HG03095 (cell line): ENCODE data around the gene ATP11A.
"Not testable (repeated sequence)": the region's sequence is repeated elsewhere in the genome, so short reads cannot be mapped to it uniquely, and the experiment has no call there.

ENCODE experiments used
- ATAC-seq: cut with Tn5 transposase; IDR thresholded peaks from one replicate; pipeline ENCODE4 v1.9.1; 2021; ENCODE audit warnings: moderate library complexity; ENCODE audit not compliant: unreplicated experiment

The ATP11A gene

DNA sequence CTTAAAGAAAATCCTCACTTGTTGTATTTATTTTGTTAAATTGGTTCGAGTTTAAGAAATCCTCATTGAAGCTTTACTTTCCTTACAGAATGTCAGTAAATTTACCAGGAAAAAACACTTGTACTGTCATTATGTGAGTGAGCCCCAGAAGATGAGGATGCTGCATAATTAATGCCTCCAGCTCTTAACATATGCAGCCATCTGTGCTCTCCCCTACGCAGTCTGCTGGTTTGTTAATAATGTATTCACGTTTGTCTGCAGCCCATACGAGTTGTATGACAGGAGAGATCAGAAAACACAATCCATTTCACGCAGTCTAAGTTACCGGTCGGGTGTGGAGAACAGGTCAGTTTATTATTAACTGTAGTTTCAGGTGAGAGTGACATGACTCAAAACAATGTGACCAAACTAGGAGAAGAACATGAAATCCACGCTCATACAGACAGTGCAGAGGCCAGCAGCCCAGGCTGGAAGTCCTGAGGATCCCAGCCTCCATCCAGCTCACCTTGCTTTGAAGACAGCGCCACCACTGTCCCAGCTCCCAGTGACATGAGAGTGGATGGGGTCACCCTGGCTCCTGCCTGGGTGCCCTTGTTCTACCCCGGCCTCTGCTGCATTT lies 19.8 kb upstream of the ATP11A start:
- peak; percentile 65 for ATAC-seq

DNA sequence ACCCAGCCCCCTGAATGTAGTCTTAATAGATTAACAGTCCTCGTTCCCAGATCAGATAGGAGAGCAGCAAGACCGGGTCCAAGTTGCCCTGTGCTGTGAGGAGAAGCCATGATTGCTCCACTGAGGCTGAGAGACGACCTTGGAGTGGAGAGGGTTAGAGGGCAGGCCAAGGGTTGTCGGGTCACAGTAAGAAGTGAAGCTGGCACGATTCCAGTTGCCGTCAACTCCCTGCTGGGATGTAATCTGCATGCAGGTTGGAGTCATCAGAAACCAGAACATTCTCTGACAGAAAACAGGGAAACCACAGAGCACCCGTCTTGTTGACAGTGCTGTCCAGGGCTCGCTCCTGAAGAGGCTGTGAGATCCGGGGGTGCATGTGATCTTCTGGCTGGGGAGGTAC lies 19.0 kb upstream of the ATP11A start:
- ATAC-seq: no peak

DNA sequence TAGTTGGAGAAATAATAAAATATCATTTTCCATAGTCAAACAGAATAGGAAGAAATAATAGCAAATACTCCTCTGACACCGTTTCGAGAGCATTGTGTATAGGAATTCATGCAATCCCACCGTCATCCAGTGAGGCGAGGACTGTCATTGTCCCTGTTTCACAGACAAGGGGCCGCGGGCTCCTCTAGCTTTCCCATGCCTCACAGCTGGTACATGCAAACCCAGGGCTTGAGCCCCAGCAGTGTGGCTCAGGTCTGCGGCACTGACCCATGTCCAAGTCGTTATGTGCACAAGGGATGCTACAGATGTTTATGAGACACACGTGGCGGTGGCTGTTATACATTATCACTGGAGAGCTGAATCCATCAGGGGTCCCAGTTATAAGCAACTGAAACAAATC lies 18.5 kb upstream of the ATP11A start:
- no peak for ATAC-seq

DNA sequence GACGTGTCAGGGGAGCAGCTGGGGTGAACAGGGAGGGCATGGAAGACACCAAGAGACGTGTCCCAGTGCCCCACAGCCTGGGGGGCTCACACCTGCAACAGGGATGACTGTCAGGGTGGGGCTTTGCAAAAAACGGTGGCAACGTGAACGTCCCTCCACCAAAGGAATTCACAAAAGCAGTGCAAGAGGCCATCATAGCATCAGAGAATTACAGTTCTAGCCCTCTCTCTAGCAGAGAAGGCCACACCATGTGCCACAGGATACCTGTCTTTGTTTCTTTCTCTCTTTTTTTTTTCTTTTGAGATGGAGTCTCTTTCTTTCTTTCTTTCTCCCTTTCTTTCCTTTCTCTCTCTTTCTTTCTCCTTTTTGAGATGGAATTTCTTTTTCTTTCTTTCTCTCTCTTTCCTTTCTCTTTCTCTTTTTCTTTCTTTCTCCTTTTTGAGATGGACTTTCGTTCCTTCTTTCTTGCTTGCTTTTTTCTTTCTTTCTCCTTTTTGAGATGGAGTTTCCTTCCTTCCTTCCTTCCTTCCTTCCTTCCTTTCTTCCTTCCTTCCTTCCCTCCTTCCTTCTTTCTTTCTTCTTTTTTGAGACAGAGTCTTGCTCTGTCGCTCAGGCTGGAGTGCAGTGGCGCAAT lies 17.1 kb upstream of the ATP11A start:
- ATAC-seq: no peak

DNA sequence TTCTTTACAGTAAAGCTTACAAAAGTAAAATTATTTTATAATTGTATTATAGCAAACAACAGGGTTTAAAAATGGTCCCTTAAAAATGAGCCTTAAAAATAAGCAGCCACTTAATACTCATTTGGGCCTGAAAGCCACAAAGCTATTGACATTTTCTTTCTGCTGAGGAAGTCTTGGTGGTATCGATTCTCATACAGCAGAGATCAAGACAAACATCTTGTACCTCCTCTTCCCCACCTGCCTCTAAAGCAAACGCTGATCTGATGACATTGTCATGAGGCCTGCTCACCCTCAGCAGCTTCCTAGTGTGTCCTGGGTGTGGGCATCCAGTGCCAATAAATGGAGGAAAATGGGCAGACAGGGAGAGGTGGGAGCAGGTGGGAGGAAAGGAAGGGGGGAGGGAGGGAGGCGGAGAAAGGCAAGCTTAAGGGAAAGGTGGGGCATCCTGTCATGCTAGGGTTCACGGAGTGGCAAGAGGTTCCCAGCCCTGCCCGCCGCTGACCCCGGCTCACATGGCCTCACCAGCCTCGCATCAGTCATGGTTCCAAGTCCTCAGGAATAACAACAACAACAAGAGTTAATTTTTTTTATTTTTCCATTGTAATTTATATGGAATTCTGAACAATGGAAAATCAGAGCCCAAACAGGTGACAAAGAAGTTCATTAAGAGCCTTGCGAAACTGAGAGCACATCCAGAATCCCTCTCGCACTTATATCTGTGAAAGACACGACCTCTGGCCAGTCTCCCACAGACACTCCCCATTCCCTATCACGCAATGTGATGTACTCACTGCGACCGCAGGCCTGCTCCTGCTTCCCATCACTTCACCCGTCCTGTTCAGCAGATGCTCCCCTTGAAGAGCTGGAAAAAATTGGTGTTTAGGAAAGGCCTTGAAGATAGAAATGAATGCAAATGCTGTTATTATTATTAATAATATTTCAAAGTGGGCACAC lies 15.1 kb upstream of the ATP11A start:
- ATAC-seq: peak; percentile 75

DNA sequence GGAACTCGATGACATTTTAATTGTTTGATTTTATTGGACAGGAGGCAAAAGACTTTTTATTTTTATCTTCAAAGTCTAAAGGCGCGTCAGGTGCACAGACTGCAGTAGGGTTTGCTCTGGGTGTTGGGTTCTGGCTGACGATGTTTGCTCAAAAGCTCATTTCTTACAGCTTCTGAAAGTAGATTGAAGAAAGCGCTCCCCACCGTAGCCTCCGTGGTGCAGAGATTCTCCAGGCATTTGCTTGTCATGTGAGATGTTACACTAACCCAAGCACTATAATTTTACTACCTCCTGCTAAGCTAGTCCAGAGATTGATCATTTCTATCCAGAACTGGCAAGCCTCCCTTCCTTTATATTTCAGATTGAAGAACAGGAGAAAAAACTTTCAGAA lies 14.5 kb upstream of the ATP11A start:
- ATAC-seq: no peak

DNA sequence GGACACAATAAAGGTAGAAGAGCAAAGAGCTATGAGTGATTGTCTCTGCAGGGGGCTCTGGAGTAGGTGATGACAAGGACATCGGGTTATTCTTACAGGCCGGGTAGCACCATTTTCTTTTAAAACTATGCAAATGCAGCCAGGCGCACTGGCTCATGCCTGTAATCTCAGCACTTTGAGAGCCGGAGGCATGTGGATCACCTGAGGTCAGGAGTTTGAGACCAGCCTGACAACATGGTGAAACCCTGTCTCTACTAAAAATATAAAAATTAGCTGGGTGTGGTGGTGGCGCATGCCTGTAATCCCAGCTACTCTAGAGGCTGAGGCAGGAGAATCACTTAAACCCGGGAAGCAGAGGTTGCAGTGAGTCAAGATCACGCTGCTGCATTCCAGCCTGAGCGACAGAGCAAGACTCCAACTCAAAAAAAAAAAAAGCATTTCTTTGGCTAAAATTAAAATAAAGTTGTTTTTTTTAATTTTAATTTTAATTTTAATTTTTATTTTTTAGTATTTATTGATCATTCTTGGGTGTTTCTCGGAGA lies 12.3 kb upstream of the ATP11A start:
- ATAC-seq: not testable (repeated sequence)

DNA sequence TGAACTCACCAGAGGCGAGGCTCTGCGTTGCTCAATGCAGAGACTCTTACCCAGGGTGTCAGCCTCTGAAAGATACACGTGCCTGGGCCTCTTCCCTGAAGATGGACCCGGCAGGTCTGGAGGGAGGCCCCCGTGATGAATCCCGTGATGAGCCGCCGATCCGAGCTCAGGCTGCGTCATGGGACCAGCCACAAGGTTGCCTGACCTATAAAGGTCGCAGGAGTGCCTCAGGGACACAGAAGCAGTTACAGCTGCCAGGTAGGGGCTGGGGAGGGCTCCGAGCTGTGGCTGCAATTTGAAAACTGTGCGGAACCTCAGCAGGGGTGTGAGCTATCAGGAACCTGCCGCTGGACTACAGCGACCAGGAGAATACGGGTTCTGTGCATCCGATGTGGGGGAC lies 10.5 kb upstream of the ATP11A start:
- ATAC-seq: no peak

DNA sequence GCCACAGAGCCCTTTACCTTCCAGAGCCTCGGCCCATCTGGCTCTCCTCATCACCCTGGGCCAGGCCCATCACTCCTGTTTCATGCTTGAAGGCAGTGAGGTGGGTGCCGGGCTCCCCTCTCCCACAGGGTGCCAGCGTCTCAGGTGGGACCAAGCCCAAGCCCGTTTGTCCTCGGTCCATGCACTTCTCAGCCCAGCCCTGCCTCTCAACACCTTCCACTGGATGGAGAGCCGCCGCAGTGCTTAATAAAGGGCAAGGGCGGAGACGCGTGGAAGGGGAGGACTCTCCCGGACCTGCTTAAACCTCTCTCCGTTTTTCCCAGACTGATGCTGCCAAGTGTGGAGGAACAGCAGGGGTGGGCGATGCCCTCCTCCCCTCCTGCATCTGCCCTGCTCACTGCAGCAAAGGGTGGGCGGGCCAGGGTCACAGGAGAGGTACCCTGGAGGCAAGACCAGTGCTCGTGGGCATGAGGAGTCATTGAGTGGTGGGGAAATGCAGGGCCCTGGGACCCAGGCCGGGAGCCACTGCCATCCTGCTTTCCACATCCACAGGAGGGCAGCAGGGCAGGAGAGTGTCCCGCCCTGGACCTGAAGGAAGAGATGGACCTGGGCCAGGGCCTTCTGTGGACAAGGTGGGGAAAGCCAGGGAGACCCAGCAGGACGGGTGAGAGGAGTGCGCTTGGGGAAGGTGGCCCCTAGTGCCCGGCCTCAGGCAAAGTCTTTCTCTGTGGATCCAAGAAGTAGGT lies 9.7 kb upstream of the ATP11A start:
- no peak for ATAC-seq

DNA sequence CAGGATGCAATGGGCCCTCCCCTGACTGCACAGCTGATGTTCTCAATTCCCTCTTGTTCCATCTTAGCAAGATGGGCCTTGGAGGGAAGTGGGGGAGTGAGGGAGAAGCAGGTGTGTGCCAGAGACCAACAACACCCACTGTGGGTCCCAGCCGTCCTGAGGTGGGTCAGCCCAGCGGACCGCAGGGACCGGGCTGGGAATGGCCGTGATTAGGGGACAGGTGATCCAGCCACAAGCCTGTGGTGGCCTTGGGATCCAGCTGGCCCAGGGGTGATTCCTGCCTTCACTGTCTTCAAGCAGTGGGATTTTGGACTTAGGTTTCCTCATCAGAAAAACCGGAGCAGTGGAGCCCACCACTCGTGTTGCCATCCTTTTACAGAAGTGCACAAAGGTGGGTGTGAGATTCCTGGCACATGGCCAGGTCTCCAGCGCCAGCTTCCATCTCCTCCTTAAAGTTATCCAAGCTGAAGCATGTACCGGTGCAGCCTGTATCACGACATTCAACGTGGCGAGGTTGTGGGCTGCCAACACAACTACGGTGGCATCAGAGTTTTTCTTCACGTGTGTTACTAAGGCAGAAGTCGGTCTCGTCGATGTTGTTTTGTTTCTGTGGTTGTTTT lies 9.0 kb upstream of the ATP11A start:
- ATAC-seq: no peak

DNA sequence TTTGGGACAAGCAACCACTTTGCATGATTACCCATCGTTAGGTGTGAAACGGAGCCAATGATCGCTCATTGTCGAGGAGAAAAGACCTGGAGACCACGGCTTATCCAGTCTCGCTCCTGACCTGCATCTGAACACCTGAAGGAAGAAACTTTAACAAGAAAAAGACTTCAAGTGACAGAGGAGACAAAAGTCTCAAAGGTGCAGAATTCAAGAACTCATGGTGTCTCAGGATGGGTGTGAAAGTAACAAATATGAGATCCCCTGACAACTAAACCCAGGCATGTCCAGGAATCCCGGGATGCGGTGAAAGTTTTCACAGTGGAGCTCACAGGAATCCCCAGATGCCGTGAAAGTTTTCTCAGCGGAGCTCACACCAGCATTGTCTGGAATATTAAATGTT lies 6.3 kb upstream of the ATP11A start:
- no peak for ATAC-seq

DNA sequence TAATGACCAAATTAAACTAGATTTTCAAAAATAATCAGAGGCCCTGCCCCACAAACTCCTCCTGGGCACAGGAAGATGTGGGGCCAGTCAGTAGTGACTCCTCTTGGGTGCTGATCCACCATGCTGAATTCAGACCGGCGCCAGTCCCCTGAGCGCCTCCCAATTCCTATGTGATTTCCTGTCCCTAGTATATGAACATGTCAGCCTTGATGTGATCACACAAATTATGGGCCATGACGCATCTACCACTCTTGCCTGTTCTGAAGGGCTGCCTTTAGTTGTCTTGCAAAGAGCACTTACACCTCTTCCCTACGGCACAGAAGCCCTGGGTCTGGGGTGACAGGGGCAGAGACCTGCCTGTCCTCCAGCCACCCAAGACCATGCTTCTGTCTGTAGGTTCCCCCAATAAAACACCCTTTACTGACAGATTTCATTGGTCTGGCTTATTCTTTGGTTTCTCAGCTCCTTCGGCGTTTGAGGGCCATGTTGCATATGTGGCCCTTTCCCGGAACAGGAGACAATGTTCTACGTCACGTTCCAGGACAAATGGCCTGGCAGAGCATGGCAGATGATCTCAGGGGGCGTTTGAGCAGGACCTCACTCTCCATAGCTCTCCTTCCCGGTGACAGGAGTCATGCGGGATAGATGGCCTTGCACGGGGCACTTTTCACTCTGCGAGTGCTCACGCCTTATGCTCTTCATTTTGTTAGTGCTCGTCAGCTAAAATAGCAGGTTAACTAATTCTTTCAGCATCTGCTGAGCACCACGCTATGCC lies 5.6 kb upstream of the ATP11A start:
- ATAC-seq: no peak

DNA sequence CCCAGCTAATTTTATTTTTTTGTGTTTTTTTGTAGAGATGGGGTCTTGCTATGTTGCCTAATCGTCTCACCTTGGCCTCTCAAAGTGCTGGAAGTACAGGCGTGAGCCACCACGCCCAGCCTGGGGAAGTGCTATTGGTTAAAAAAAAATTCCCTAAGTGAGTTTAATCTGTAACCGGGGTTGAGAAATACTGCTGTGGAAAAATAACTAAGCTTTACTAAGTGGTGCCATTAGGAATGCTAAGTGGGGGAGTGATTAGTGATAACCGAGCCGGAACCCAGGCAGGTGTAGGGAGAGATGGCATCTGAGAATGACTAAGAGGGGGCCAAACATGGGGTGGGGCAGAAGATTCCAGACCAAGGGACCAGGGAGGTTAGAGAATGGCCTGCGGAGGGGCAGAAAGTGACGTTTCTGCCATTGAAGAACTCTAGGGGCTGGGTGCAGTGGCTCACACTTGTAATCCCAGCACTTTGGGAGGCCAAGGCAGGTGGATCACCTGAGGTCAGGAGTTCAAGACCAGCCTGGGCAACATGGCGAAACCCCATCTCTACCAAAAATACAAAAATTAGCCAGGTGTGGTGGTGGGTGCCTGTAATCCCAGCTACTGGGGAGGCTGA lies 4.5 kb upstream of the ATP11A start:
- ATAC-seq: not testable (repeated sequence)

DNA sequence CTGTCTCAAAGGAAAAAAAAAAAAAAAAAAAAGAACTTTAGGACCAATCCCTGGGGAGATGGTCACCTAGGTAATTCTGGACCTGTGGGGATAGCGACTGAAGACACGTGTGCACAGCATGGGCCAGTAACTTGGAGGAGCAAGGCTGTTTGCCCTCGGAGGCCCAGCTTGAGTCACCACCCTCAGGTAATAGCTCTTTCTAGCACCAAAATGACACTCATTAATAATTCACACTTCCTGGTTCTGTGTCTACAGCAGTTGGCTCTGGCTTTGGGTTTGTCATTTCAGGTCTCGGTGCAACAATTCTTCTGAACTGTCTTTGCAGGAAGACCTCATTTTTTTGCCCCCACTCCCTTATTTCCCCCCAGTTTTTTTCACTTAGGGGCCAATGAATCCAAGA lies 3.9 kb upstream of the ATP11A start:
- ATAC-seq: no peak

DNA sequence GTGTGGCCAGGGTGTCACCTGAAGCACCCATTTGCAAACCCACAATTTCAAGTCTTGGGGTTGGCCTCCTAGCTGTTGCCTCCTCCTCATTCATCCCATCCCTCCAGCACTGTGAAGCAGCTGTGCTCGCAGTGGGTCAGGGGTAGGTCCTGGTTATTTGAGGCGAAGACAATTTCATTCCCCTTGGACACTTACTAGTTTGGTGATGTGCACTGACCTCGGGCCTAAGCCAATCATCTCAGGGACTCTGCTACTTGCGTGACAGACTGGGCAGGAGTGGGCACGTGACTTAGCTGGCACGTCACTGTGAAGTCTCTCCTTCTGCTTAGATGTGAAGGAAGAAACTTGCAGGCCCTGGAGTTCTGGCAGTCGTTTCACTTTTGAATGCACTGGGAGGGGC lies 3.5 kb upstream of the ATP11A start:
- no peak for ATAC-seq

DNA sequence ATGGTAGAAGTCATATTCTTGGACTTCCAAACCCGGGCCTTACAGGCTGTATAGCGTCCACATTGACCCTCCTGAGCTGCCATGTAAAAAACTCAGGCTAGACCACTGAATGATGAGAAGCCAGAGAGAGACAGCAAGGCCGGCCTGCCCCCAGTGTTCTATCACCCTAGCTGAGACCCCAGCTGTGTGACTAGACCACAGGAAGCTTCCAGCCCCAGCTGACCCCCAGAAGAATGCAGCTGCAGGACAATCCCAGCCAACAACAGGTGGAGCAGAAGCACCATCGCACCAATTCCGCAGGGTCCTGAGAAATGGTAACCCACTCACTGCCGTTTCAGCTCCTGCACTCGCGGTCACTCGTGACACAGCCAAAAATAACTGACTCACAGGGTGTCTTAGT lies 2.9 kb upstream of the ATP11A start:
- ATAC-seq: no peak

DNA sequence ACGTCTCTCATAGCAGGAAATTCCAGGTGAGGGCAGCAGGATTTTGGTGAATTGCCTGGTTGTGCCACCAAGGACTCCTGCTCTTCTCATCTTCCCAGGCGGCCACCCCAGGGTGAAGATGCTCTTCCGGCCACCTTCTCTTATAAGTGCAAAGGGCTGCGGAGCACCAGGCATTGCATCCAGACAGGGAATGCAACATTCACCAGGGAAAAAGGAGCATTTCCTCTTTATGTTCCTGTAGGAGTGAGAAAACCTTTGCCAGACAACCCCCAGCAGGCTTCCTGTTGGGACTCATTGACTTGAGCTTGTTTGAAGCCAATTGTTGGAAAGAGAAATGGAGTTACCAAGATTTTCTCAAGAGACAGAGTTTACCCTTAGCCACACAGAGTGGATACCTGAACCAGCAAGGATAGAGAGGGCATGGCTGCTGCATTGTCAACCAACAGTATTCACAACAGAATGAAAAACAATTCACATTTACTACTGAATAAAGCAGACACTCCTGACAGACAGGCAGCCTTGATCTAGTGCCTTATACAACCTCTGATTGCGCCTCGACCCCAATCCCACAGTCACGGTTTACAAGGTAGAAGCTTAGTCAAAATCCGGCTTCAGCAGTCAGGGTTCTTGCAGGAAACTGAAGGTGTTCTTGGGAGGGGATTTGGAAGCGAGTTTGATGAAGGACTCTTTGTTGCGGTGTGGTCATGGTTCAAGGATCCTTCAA lies 1.8 kb upstream of the ATP11A start:
- no peak for ATAC-seq

DNA sequence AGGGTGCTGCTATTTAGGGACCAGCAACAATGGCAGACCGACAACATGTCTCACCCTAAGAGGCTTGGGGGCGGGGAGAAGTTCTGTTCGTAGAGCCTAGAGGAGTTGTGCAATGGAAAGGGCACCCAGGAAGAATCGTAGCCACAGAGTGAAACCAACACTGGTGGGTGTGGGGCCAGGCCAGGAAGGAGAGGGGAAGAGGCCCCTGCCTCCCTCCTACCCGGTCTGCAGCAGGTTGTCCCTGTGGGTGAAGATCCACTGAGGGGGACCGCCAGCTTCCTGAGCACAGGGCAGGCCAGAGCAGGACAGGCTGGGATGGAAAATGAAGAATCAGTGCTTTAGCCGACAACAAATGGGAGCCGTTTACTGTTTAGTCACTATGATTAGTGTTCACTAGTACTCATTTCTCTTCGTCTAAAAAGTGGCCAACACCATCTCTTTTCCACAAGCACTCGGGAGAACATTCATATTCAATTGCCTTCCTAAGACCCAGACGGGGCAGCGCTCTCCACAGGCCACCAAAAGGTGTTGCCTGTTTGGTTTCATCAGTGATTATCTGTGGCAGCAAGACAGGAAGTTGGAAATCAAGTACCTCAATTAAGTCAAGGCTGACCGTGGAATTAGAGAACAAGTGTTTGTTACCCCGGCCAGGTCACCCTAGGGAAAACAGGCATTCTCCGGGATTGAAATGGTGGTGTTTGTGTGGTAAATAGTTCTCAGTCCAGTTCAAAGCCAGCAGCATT lies 1.1 kb upstream of the ATP11A start:
- ATAC-seq: no peak
